Hepatocyte (in vitro differentiated cells): ENCODE data around the gene ZER1.

Experiments used
- CTCF ChIP-seq: fragments of 200-600 bp; sonication (generic); IDR thresholded peaks from 2 replicates; pipeline ENCODE4 v1.5.1; 2016; ENCODE audit warnings: antibody characterized with exemption, mild to moderate bottlenecking; ENCODE audit not compliant: poor library complexity
- EZH2 ChIP-seq: fragments of 200-600 bp; sonication (generic); IDR thresholded peaks from 2 replicates; pipeline ENCODE4 v1.6.1; 2016; ENCODE audit warnings: antibody characterized with exemption, mild to moderate bottlenecking, borderline replicate concordance
- EZH2phosphoT487 ChIP-seq: fragments of 200-600 bp; sonication (generic); IDR thresholded peaks from one replicate; pipeline ENCODE4 v1.6.1; 2018; ENCODE audit warnings: antibody characterized with exemption, mild to moderate bottlenecking, low read depth, moderate library complexity; ENCODE audit not compliant: unreplicated experiment, severe bottlenecking

- TF ChIP-seq CTCF, result no peak
- TF ChIP-seq EZH2phosphoT487, result no peak
- TF ChIP-seq EZH2, result no peak
These were observed 15.9 kb upstream of the ZER1 start for GRCh38 chr9:128787659-128788058.
